Measurements from ENCODE around the gene FAAP20. TPM values are rescaled to one million over a fixed set of nuclear protein-coding genes. Genes with fewer than 3 reads are reported as not detected.
A peak's percentile ranks its signal among the peaks of the same experiment; 100 is the strongest.

Gene FAAP20
- total and polyA plus RNA-seq, 9 of the 15 experiments (the other 6 are each of a cell fraction or from before 2014, with no cell fraction given) = 0.58 to 143 (median 9.9) TPM

DNA sequence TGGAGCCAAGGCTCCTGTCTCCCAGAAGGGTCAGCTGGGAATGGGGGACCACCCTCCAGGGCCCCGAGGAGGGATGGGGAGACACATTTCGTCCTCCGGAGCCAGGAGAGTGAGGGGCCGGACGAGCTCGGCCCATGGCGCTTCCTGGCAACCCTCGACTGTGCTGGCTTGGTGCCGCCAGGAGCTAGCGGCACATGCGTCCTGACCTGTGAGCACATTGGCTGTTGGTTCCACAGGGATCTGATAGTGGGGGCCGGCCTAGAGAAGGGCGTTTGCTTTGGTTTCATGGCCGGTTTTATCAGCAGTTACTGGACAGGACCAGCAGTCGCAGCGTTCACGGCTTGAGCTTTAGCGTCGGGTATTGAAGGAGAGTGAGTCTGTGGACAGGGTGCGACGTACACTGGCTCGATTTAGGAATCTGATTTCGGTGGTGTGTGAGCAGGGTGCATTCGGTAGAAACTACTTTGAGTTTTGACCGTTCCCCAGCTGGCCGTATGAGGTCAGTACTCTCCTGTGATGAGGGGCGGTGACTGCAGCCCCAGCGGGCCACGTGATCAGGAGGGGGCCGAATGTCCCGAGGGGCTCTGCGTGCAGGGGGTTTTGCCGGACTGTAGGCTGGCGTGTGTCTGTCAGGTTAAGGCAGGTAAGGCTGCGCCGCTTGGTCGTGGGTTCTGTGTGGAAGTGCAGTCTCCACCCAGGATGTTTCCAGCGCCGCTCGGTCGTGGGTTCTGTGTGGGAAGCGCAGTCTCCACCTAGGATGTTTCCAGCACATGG, 18.7 kb downstream of the FAAP20 start (continued):
- TF ChIP-seq SIN3B (IDR thresholded peaks at IDR 0.05; ENCODE audit: low read depth) (peak; percentile 42; the same call in 1 of the 2 replicates), ZNF57 (CRISPR knock-in tag; IDR thresholded peaks at IDR 0.05) (no peak), KAT7 (CRISPR knock-in tag; IDR thresholded peaks at IDR 0.05; ENCODE audit: borderline replicate concordance) (0 out of 2 replicates have a peak, but pooled peaks have one; percentile 54), HLTF (IDR thresholded peaks at IDR 0.05) (no peak), ZKSCAN1 (IDR thresholded peaks at IDR 0.05; ENCODE audit: low read depth, low read length) (no peak), SAFB (IDR thresholded peaks at IDR 0.05; ENCODE audit: borderline replicate concordance, low read depth, low read length) (no peak), ZFPM2 (CRISPR knock-in tag; IDR thresholded peaks at IDR 0.05) (no peak), ETS2 (tag; IDR thresholded peaks at IDR 0.05; ENCODE audit: borderline replicate concordance, poor library complexity, severe bottlenecking) (no peak), FOS (IDR thresholded peaks at IDR 0.05; ENCODE audit: extremely low read depth, insufficient read length) (no peak), ZNF239 (CRISPR knock-in tag; IDR thresholded peaks at IDR 0.05) (0 out of 2 replicates have a peak, but pooled peaks have one; percentile 14), ZC3H4 (CRISPR knock-in tag; IDR thresholded peaks at IDR 0.05; ENCODE audit: borderline replicate concordance) (no peak), POLR2G (IDR thresholded peaks at IDR 0.05; ENCODE audit: low read depth, low read length) (peak; percentile 75), ETV1 (tag; conservative IDR thresholded peaks at IDR 0.05; ENCODE audit: low read depth) (no peak), KHSRP (IDR thresholded peaks at IDR 0.05) (no peak), GATAD2B (IDR thresholded peaks at IDR 0.05; ENCODE audit: borderline replicate concordance) (peak; percentile 44; the same call in 1 of the 2 replicates), BCOR (IDR thresholded peaks at IDR 0.05) (peak; percentile 12; the same call in 1 of the 2 replicates), ELF2 (CRISPR knock-in tag; IDR thresholded peaks at IDR 0.05) (0 out of 2 replicates have a peak, but pooled peaks have one; percentile 41), NFE2 (IDR thresholded peaks at IDR 0.05; ENCODE audit: low read depth) (no peak), SP2 (IDR thresholded peaks at IDR 0.05; ENCODE audit: extremely low read depth, low read depth, low read length, poor library complexity, severe bottlenecking) (no peak), FOXA1 (IDR thresholded peaks at IDR 0.05; ENCODE audit: borderline replicate concordance) (no peak), SMAD1 (IDR thresholded peaks at IDR 0.05; ENCODE audit: low read depth, low read length, partially characterized antibody) (no peak), FOXM1 (IDR thresholded peaks at IDR 0.05; ENCODE audit: low read depth) (no peak), FOXM1 (CRISPR knock-in tag; IDR thresholded peaks at IDR 0.05; ENCODE audit: low read depth) (0 out of 2 replicates have a peak, but pooled peaks have one; percentile 66), ZNF212 (CRISPR knock-in tag; IDR thresholded peaks at IDR 0.05) (no peak)
- TF ChIP-seq, protein P1, sequence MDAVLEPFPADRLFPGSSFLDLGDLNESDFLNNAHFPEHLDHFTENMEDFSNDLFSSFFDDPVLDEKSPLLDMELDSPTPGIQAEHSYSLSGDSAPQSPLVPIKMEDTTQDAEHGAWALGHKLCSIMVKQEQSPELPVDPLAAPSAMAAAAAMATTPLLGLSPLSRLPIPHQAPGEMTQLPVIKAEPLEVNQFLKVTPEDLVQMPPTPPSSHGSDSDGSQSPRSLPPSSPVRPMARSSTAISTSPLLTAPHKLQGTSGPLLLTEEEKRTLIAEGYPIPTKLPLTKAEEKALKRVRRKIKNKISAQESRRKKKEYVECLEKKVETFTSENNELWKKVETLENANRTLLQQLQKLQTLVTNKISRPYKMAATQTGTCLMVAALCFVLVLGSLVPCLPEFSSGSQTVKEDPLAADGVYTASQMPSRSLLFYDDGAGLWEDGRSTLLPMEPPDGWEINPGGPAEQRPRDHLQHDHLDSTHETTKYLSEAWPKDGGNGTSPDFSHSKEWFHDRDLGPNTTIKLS (IDR thresholded peaks at IDR 0.05; ENCODE audit: borderline replicate concordance, low read depth) = peak; percentile 76; the same call in 1 of the 2 replicates
- TF ChIP-seq, protein P2, sequence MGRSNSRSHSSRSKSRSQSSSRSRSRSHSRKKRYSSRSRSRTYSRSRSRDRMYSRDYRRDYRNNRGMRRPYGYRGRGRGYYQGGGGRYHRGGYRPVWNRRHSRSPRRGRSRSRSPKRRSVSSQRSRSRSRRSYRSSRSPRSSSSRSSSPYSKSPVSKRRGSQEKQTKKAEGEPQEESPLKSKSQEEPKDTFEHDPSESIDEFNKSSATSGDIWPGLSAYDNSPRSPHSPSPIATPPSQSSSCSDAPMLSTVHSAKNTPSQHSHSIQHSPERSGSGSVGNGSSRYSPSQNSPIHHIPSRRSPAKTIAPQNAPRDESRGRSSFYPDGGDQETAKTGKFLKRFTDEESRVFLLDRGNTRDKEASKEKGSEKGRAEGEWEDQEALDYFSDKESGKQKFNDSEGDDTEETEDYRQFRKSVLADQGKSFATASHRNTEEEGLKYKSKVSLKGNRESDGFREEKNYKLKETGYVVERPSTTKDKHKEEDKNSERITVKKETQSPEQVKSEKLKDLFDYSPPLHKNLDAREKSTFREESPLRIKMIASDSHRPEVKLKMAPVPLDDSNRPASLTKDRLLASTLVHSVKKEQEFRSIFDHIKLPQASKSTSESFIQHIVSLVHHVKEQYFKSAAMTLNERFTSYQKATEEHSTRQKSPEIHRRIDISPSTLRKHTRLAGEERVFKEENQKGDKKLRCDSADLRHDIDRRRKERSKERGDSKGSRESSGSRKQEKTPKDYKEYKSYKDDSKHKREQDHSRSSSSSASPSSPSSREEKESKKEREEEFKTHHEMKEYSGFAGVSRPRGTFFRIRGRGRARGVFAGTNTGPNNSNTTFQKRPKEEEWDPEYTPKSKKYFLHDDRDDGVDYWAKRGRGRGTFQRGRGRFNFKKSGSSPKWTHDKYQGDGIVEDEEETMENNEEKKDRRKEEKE (IDR thresholded peaks at IDR 0.05; ENCODE audit: borderline replicate concordance in 1 of 2, control insufficient read depth in 1 of 2, low read depth in 2 of 2, low read length in 1 of 2) = no peak
